ENCODE measurements around the gene CENPT.

CENPT gene

GRCh38 chr16:67886387-67886786 is 38.9 kb upstream of the CENPT start:
- Histone ChIP-seq H4K20me1 (ENCODE audit: insufficient read depth, low read length) (peaks cover 16% of the 10 kb centered on the region), H2AFZ (ENCODE audit: low read depth, low read length) (no peak overlapping the region), H3K4me2 (ENCODE audit: insufficient read depth, low read length) (no peak overlapping the region), H3K27me3 (ENCODE audit: insufficient read depth, low read length, poor library complexity) (no peaks in the 10 kb centered on the region), H3K9me3 (ENCODE audit: insufficient read depth, low read length, severe bottlenecking) (no peaks in the 10 kb centered on the region), H3K27ac (ENCODE audit: low read length) (no peak overlapping the region), H3K4me3 (ENCODE audit: low read depth in 1 of 2, low read length in 2 of 2) (no peak overlapping the region), H3K4me1 (ENCODE audit: insufficient read depth, low read length) (no peaks in the 10 kb centered on the region), H3K79me2 (ENCODE audit: insufficient read depth, low read length) (no peaks in the 10 kb centered on the region), H3K9ac (ENCODE audit: low read depth, low read length) (no peak overlapping the region), H3K36me3 (ENCODE audit: insufficient read depth, low read length) (peaks cover 50% of the 10 kb centered on the region)
- TF ChIP-seq CTCF (IDR thresholded peaks at IDR 0.05; ENCODE audit: borderline replicate concordance, extremely low read depth, low read length, poor library complexity, severe bottlenecking) (no peak), EZH2 (IDR thresholded peaks at IDR 0.05; ENCODE audit: borderline replicate concordance, low read depth, low read length, severe bottlenecking) (no peak)
- DNase-seq (no peak), ATAC-seq (ENCODE audit: insufficient read depth, low read depth) (no peak)

- Histone ChIP-seq H3K79me2 (ENCODE audit: insufficient read depth, low read length) (no peaks in the 10 kb centered on the region), H4K20me1 (ENCODE audit: insufficient read depth, low read length) (peaks cover 17% of the 10 kb centered on the region), H3K9me3 (ENCODE audit: insufficient read depth, low read length, severe bottlenecking) (no peaks in the 10 kb centered on the region), H3K4me1 (ENCODE audit: insufficient read depth, low read length) (no peaks in the 10 kb centered on the region), H3K27ac (ENCODE audit: low read length) (no peak overlapping the region), H2AFZ (ENCODE audit: low read depth, low read length) (no peak overlapping the region), H3K27me3 (ENCODE audit: insufficient read depth, low read length, poor library complexity) (no peaks in the 10 kb centered on the region), H3K36me3 (ENCODE audit: insufficient read depth, low read length) (peaks cover 54% of the 10 kb centered on the region), H3K4me3 (ENCODE audit: low read depth in 1 of 2, low read length in 2 of 2) (no peak overlapping the region), H3K4me2 (ENCODE audit: insufficient read depth, low read length) (no peak overlapping the region), H3K9ac (ENCODE audit: low read depth, low read length) (no peak overlapping the region)
- DNase-seq (no peak), ATAC-seq (ENCODE audit: insufficient read depth, low read depth) (no peak)
- TF ChIP-seq CTCF (IDR thresholded peaks at IDR 0.05; ENCODE audit: borderline replicate concordance, extremely low read depth, low read length, poor library complexity, severe bottlenecking) (no peak), EZH2 (IDR thresholded peaks at IDR 0.05; ENCODE audit: borderline replicate concordance, low read depth, low read length, severe bottlenecking) (no peak)
Observed at GRCh38 chr16:67885976-67886375, 38.5 kb upstream of the CENPT start.

GRCh38 chr16:67885545-67885944 is 38.1 kb upstream of the CENPT start:
- H4K20me1 ChIP-seq (ENCODE audit: insufficient read depth, low read length), result peaks cover 17% of the 10 kb centered on the region
- peaks cover 58% of the 10 kb centered on the region for H3K36me3 ChIP-seq (ENCODE audit: insufficient read depth, low read length)
- no peaks in the 10 kb centered on the region for H3K9me3 ChIP-seq (ENCODE audit: insufficient read depth, low read length, severe bottlenecking)
- H3K27ac ChIP-seq (ENCODE audit: low read length), result no peak overlapping the region
- no peak overlapping the region for H3K4me3 ChIP-seq (ENCODE audit: low read depth in 1 of 2, low read length in 2 of 2)
- no peaks in the 10 kb centered on the region for H3K4me1 ChIP-seq (ENCODE audit: insufficient read depth, low read length)
- DNase-seq (no peak), ATAC-seq (ENCODE audit: insufficient read depth, low read depth) (no peak)
- H3K79me2 ChIP-seq (ENCODE audit: insufficient read depth, low read length), result no peaks in the 10 kb centered on the region
- H3K9ac ChIP-seq (ENCODE audit: low read depth, low read length), result no peak overlapping the region
- H2AFZ ChIP-seq (ENCODE audit: low read depth, low read length), result no peak overlapping the region
- TF ChIP-seq EZH2 (IDR thresholded peaks at IDR 0.05; ENCODE audit: borderline replicate concordance, low read depth, low read length, severe bottlenecking) (no peak), CTCF (IDR thresholded peaks at IDR 0.05; ENCODE audit: borderline replicate concordance, extremely low read depth, low read length, poor library complexity, severe bottlenecking) (no peak)
- no peak overlapping the region for H3K4me2 ChIP-seq (ENCODE audit: insufficient read depth, low read length)
- no peaks in the 10 kb centered on the region for H3K27me3 ChIP-seq (ENCODE audit: insufficient read depth, low read length, poor library complexity)

GRCh38 chr16:67884684-67885083 is 37.2 kb upstream of the CENPT start, which contains the start of gene NRN1L:
Gene NRN1L, plus strand, starts transcription at chr16:67884885. Its CDS starts 19 bp downstream, at chr16:67884904.
- Histone ChIP-seq H3K27ac (ENCODE audit: low read length) (no peak within 1 kb of the TSS), H4K20me1 (ENCODE audit: insufficient read depth, low read length) (peaks cover 25% of the 10 kb centered on the region), H3K79me2 (ENCODE audit: insufficient read depth, low read length) (no peaks in the 10 kb centered on the region), H3K27me3 (ENCODE audit: insufficient read depth, low read length, poor library complexity) (no peaks in the 10 kb centered on the region), H2AFZ (ENCODE audit: low read depth, low read length) (no peak within 1 kb of the TSS), H3K4me1 (ENCODE audit: insufficient read depth, low read length) (no peaks in the 10 kb centered on the region), H3K9ac (ENCODE audit: low read depth, low read length) (no peak within 1 kb of the TSS), H3K4me3 (ENCODE audit: low read depth in 1 of 2, low read length in 2 of 2) (no peak within 1 kb of the TSS), H3K4me2 (ENCODE audit: insufficient read depth, low read length) (no peak within 1 kb of the TSS), H3K36me3 (ENCODE audit: insufficient read depth, low read length) (peaks cover 67% of the 10 kb centered on the region), H3K9me3 (ENCODE audit: insufficient read depth, low read length, severe bottlenecking) (no peaks in the 10 kb centered on the region)
- DNase-seq (peak; percentile 23), ATAC-seq (ENCODE audit: insufficient read depth, low read depth) (no peak)
- TF ChIP-seq EZH2 (IDR thresholded peaks at IDR 0.05; ENCODE audit: borderline replicate concordance, low read depth, low read length, severe bottlenecking) (no peak), CTCF (IDR thresholded peaks at IDR 0.05; ENCODE audit: borderline replicate concordance, extremely low read depth, low read length, poor library complexity, severe bottlenecking) (no peak)
